ENCODE data around the gene OTUB1. TPM values are rescaled to one million over a fixed set of nuclear protein-coding genes. Genes with fewer than 3 reads are reported as not detected.

OTUB1 gene
- total and polyA plus RNA-seq, 9 of the 15 experiments (the other 6 are each of a cell fraction or from before 2014, with no cell fraction given), result 29.5 to 134 (median 66.1) TPM

GRCh38 chr11:63938479-63939396, 47.5 kb upstream of the OTUB1 start, which contains the start of gene NAA40 (continued):
- TF ChIP-seq REST (IDR thresholded peaks at IDR 0.05; ENCODE audit: borderline replicate concordance), result peak; percentile 69
- TF ChIP-seq REST (CRISPR knock-in tag; IDR thresholded peaks at IDR 0.05; ENCODE audit: low read depth), result peak; percentile 59; the same call in 1 of the 2 replicates
- TF ChIP-seq SIN3B (IDR thresholded peaks at IDR 0.05; ENCODE audit: low read depth), result peak; percentile 78
- TF ChIP-seq HOMEZ (CRISPR knock-in tag; IDR thresholded peaks at IDR 0.05), result no peak
- no peak for TF ChIP-seq E4F1 (CRISPR knock-in tag; IDR thresholded peaks at IDR 0.05; ENCODE audit: borderline replicate concordance)
- TF ChIP-seq SRF (CRISPR knock-in tag; IDR thresholded peaks at IDR 0.05), result peak in 1 of 2 experiments; percentile 10; a peak in 1 of 4 replicates
- TF ChIP-seq FOXA3 (CRISPR knock-in tag; conservative IDR thresholded peaks at IDR 0.05 in 1 of 2, IDR thresholded peaks at IDR 0.05 in 1 of 2), result no peak
- peak; percentile 88 for TF ChIP-seq HNRNPL (IDR thresholded peaks at IDR 0.05; ENCODE audit: low read depth, low read length)
- peak; percentile 100 for TF ChIP-seq ZBTB7A (IDR thresholded peaks at IDR 0.05; ENCODE audit: borderline replicate concordance, control insufficient read depth, low read depth, low read length)
- TF ChIP-seq KLF16 (IDR thresholded peaks at IDR 0.05), result no peak
- no peak for TF ChIP-seq ZNF644 (tag; IDR thresholded peaks at IDR 0.05; ENCODE audit: low read depth)
- TF ChIP-seq CCNT2 (IDR thresholded peaks at IDR 0.05; ENCODE audit: borderline replicate concordance, extremely low read depth, insufficient read length, low read depth, low read length), result peak; percentile 74
- TF ChIP-seq PHF20 (IDR thresholded peaks at IDR 0.05; ENCODE audit: partially characterized antibody), result peak; percentile 36

Data from K562 (cell line).